H1 (cell line): ENCODE results near the gene PARD6A. TPM values are rescaled to one million over a fixed set of nuclear protein-coding genes. Genes with fewer than 3 reads are reported as not detected.

Experiments used
- EZH2 ChIP-seq: fragments of 200-600 bp; sonication (generic); IDR thresholded peaks from 2 replicates; pipeline ENCODE4 v1.7.1; 2012; ENCODE audit warnings: low read depth, mild to moderate bottlenecking, moderate library complexity, low read length, inconsistent platforms; ENCODE audit not compliant: severe bottlenecking
- POLR2AphosphoS5 ChIP-seq: IDR thresholded peaks from 2 replicates; pipeline ENCODE4 v1.6.1; 2011; ENCODE audit warnings: low read depth, low read length
- SIRT6 ChIP-seq: IDR thresholded peaks from one replicate; pipeline ENCODE4 v1.7.1; 2012; ENCODE audit warnings: low read length, inconsistent platforms
- polyA plus RNA-seq, 7 experiments: library from polyadenylated mRNA; depleted of rRNA in 3 of 7; stranded (reverse) in 5 of 7; unstranded in 2 of 7; fragments of >200 nt in 5 of 7; fragments of 200-250 nt in 2 of 7; gene quantifications; 1 replicate in 5 of 7; 2 replicates in 1 of 7; 4 replicates in 1 of 7; pipeline versions ENCODE4 v1.2.1 to v1.2.3, GENCODE V29; 2011 to 2013; ENCODE audit warnings: missing spikeins in 2 of 7, mixed read lengths in 2 of 7
- total RNA-seq: library from RNA; stranded (reverse); fragmentation: NEBNext Ultra II Directional; extraction: Animal tissue kit (Norgen Biotek cat#: 25700); gene quantifications from 2 replicates; pipeline ENCODE4 v1.2.1, GENCODE V29; 2021
- TF ChIP-seq, protein P1 (sequence below): fragments of 300-600 bp; sonication (generic); IDR thresholded peaks from 2 replicates; pipeline ENCODE4 v1.7.1; 2012; ENCODE audit warnings: low read length, moderate library complexity, mild to moderate bottlenecking, inconsistent platforms; ENCODE audit not compliant: insufficient replicate concordance

Gene PARD6A
- total and polyA plus RNA-seq, 2 of the 8 experiments (the other 6 are each of a cell fraction or from before 2014, with no cell fraction given), result 15.1 to 21.8 TPM

DNA sequence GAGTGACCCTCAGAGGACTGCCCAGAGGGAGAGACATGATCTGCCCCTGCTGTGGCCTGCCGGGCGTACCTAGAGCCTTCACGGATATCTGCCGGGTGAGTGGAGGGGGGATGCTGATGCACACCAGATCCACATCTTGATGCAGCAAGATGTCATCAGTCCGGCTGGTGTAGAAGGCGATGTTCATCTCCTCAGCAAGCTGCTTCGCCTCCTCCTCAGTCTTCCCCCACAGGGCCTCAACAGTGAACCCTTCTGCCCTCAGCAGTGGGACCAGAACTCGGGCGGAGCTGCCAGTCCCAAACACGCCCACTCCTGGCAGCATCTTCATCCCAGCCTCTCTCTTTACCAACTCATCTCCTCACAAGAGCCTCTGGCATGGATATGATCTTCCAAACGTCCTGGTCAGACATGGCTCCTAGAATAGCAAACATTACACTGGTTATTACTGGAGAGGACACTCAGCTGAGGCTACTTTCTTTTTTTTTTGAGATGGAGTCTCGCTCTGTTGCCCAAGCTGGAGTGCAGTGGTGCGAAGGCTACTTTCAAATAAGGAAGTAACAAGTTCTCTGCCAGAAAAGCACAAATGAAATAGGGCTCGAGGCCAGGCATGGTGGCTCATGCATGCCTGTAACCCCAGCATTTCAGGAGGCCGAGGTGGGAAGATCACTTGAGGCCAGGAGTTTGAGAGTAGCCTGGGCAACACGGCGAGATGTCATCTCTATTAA is 24.8 kb downstream of the PARD6A start (continued):
- TF ChIP-seq, protein P1, sequence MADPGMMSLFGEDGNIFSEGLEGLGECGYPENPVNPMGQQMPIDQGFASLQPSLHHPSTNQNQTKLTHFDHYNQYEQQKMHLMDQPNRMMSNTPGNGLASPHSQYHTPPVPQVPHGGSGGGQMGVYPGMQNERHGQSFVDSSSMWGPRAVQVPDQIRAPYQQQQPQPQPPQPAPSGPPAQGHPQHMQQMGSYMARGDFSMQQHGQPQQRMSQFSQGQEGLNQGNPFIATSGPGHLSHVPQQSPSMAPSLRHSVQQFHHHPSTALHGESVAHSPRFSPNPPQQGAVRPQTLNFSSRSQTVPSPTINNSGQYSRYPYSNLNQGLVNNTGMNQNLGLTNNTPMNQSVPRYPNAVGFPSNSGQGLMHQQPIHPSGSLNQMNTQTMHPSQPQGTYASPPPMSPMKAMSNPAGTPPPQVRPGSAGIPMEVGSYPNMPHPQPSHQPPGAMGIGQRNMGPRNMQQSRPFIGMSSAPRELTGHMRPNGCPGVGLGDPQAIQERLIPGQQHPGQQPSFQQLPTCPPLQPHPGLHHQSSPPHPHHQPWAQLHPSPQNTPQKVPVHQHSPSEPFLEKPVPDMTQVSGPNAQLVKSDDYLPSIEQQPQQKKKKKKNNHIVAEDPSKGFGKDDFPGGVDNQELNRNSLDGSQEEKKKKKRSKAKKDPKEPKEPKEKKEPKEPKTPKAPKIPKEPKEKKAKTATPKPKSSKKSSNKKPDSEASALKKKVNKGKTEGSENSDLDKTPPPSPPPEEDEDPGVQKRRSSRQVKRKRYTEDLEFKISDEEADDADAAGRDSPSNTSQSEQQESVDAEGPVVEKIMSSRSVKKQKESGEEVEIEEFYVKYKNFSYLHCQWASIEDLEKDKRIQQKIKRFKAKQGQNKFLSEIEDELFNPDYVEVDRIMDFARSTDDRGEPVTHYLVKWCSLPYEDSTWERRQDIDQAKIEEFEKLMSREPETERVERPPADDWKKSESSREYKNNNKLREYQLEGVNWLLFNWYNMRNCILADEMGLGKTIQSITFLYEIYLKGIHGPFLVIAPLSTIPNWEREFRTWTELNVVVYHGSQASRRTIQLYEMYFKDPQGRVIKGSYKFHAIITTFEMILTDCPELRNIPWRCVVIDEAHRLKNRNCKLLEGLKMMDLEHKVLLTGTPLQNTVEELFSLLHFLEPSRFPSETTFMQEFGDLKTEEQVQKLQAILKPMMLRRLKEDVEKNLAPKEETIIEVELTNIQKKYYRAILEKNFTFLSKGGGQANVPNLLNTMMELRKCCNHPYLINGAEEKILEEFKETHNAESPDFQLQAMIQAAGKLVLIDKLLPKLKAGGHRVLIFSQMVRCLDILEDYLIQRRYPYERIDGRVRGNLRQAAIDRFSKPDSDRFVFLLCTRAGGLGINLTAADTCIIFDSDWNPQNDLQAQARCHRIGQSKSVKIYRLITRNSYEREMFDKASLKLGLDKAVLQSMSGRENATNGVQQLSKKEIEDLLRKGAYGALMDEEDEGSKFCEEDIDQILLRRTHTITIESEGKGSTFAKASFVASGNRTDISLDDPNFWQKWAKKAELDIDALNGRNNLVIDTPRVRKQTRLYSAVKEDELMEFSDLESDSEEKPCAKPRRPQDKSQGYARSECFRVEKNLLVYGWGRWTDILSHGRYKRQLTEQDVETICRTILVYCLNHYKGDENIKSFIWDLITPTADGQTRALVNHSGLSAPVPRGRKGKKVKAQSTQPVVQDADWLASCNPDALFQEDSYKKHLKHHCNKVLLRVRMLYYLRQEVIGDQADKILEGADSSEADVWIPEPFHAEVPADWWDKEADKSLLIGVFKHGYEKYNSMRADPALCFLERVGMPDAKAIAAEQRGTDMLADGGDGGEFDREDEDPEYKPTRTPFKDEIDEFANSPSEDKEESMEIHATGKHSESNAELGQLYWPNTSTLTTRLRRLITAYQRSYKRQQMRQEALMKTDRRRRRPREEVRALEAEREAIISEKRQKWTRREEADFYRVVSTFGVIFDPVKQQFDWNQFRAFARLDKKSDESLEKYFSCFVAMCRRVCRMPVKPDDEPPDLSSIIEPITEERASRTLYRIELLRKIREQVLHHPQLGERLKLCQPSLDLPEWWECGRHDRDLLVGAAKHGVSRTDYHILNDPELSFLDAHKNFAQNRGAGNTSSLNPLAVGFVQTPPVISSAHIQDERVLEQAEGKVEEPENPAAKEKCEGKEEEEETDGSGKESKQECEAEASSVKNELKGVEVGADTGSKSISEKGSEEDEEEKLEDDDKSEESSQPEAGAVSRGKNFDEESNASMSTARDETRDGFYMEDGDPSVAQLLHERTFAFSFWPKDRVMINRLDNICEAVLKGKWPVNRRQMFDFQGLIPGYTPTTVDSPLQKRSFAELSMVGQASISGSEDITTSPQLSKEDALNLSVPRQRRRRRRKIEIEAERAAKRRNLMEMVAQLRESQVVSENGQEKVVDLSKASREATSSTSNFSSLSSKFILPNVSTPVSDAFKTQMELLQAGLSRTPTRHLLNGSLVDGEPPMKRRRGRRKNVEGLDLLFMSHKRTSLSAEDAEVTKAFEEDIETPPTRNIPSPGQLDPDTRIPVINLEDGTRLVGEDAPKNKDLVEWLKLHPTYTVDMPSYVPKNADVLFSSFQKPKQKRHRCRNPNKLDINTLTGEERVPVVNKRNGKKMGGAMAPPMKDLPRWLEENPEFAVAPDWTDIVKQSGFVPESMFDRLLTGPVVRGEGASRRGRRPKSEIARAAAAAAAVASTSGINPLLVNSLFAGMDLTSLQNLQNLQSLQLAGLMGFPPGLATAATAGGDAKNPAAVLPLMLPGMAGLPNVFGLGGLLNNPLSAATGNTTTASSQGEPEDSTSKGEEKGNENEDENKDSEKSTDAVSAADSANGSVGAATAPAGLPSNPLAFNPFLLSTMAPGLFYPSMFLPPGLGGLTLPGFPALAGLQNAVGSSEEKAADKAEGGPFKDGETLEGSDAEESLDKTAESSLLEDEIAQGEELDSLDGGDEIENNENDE, result no peak
- TF ChIP-seq EZH2 (no peak), POLR2AphosphoS5 (no peak), SIRT6 (no peak)
- TF ChIP-seq, all 59 proteins: peak for 0
